SKM-1 treated with dmso at 0.1 percent for 144 hours (cell line): ENCODE measurements around the gene MCF2L.
"Not testable (repeated sequence)": the region's sequence is repeated elsewhere in the genome, so short reads cannot be mapped to it uniquely, and the experiment has no call there.

Experiments
- DNase-seq: peaks from one replicate; lab custom pipeline; 2025; ENCODE audit not compliant: unreplicated experiment; lab: John Stamatoyannopoulos, UW

Gene MCF2L

DNA sequence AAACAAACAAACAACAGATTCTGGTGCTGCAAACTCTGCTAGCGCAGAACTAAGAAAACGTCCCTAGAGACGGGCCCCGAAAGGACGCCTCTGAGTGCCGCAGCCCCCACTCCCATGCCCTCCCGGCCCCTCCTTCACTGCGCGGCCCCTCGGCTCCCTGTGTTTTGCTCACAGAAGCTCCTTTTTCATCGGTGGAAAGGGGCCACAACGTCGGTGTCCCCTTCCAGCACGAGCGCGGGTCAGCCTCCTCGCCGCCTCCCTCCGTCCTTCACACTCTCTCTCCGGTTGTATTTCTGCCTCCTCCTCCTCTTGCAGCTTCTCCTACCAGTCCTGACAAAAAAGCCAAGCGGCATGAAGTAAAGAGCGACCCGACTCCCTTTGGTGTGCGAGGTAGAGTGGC, 121.8 kb downstream of the MCF2L start:
- no peak for DNase-seq

DNA sequence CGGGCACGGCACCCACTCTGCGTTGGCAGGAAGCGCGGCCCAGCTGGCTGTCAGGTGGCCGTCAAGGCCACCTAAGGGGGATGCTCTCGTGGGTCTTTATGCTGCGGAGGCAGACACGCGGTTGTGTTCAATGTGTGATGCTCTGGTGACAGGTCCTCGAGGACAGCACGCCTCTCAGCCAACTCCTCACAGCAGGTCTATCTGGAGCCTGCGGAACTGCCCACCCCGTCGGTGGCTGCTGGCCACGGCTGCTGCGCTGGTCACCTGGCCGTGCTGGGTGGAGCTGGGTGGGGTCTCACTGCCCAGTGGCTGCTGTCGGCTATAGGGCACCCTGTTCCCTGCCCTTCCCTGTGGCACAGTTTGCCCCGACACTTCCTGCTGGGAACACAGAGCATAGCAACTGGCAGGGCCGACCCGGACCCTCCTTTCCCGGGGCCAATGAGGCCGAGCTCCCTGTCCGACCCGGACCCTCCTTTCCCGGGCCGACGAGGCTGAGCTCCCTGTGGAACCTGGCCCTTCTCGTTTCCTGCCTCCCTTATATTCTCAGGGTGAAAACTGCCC, 122.3 kb downstream of the MCF2L start:
- DNase-seq: no peak

DNA sequence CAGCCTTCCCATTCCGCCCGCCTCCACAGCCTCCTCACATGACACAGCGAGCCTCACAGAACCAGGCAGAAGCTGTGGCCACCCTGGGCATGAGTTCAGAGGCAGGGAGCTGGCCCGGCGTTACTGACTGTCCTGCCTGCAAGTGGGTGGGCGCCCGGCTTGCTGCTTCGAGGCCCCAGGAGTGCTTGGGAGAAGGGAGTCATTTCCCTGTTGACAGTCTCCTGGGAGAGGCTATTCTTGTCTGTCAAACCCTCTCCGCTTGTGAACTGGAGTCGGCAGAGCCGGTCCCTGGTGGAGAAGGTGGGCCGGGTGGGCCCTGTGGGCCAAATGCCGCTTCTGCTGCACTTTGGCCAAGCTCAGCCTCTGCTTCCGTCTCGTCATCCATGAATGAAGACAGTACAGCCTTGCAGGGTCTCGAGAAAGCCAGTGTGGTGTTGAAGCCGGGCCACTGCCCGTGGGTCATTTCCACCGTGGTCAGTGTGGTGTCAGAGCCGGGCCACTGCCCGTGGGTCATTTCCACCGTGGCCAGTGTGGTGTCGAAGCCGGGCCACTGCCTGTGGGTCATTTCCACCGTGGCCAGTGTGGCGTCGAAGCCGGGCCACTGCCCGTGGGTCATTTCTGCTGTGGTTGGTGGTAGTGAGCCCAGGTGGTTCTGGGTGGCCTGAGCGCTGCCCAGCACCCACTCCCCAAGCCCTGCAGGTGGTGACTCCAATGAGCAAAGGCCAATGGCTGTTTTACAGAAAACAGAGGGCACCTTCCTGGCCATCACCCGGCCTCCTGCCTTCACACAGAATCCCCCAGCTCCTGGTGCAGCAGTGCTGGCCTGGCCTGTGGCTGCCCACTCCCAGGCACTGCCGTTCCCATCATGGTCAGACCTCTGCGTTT, 123.1 kb downstream of the MCF2L start:
- DNase-seq: no peak

DNA sequence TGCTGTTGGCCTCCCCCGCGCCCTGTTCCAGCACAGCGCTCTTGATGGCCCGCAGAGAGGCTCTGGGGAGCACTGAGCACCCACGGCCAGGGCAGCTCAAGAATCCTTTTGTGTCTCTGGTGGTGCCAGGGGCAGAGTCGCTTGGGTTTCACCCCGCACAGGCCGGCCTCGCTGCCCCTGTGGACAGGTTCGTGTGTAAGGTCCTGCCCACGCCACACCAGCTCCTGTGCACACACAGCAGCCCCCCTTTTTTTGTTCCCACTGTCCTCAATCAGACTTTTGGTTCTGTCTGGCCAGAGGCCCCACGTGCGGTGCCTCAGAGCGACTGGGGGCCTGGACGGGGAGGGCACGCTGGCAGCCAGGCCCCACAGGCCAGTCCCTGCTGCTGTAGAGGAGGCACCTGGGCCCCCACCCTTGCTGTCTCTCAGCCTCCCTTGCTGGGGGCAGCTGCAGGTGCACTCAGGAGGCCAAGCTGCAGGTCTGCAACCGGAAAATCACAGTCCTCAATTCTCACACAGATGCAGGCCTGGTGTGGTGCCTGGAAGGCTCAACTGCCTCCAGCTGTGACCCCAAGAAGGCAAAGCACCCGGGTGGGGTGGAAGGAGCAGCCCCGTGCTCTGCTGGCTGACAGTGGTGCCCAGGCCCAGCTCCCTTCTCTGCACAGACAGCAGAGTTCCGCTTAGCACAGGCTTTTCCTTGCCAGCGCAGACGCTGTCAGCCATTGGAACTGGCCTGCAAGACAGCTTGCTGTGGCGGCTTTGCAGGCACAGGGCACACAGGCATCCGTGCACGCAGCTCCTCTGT, 124.0 kb downstream of the MCF2L start:
- no peak for DNase-seq

DNA sequence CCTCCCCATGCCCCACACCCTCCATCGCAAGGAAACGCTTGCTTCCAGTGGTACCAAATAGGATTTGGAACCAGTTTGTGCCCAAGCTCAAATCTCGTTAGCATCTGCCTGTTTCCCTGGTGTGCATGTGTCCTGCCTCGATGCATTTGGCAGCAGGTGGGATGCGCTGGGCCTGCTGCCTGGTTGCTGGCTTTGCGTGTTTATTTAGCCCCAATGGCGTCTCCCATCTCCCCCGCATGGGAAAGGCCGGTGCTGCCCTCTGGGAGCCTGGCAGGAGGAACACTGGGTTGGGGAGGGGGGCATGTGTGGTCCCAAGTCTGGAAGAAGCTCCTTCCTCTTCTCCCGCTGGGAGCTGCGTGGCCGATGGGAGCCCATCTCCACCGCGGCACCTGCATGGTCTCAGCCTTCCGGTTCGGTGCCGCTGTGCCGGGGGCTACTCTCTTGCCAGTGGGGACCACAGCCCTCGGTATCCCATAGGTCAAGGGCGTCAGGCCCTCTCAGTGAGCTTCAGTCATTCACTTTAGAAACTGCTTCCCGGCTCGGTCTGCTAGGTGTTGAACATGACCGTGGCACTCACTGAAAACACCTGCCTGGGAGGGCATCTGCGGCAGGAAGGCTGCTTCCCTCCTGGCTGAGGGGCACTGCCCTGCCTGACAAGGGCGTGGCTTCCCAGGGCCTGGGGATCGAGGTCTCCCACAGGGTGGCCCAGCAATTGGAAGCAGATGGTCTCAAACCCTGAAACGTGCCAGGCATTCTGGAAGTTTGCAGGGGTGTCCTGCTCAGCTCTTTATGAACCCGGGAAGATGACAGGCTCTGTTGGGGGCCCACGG, 124.8 kb downstream of the MCF2L start:
- no peak for DNase-seq

DNA sequence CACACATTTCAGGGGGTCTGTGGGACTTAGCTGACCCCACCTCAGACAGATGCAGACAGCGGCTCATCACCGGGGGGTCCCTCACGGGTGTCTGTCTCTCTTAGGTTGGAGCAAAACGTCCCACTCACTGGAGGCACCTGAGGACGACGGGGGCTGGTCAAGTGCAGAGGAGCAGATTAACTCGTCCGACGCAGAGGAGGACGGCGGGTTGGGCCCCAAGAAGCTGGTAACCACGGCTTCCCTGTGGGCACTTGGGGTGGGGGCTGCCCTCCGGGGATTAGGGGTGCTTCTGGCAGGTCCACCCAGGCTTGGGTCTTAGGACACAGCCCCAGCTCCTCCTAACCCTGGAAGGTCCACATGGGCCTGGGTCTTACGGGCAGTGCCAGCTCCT, 125.4 kb downstream of the MCF2L start:
- DNase-seq: no peak

DNA sequence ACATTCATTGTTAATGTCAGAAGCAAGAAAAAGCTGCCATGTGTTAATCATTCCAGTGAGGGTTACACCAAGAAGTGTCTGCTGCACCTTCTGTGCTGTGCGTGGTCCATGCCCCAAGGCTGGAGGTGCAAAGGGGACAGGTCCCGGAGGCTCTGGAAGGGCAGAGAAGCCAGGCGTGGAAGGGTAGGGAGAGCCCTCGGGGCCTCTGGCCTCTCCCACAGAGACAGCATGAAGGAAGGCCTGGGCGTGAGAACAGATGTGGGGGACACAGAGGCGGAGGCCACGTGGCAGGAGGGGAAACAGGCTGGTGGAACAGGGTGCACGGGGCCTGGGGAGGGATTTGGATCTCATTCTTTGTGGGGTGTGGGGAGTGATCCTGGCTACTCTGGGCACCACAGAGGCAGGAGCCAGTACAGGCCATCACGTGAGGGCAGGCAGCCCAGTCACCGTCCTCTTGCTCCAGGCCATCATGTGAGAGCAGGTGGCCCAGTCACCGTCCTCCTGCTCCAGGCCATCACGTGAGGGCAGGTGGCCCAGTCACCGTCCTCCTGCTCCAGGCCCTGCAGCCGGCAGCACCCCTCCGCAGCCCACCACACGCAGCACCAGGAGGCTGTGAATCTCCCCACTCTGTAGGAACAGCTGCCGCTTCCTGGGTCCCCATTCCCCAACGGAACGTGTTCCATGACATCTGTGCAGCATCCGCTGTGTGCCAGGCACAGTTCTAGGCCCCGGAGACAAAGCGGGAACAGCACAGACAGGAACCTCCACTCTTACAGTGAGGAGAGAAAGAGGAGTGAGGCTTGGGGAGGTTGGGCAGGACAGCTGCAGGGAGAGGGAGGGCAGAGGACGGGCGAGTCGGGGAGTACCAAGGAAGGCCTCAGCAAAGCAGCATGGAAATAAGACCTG, 126.4 kb downstream of the MCF2L start:
- no peak for DNase-seq

DNA sequence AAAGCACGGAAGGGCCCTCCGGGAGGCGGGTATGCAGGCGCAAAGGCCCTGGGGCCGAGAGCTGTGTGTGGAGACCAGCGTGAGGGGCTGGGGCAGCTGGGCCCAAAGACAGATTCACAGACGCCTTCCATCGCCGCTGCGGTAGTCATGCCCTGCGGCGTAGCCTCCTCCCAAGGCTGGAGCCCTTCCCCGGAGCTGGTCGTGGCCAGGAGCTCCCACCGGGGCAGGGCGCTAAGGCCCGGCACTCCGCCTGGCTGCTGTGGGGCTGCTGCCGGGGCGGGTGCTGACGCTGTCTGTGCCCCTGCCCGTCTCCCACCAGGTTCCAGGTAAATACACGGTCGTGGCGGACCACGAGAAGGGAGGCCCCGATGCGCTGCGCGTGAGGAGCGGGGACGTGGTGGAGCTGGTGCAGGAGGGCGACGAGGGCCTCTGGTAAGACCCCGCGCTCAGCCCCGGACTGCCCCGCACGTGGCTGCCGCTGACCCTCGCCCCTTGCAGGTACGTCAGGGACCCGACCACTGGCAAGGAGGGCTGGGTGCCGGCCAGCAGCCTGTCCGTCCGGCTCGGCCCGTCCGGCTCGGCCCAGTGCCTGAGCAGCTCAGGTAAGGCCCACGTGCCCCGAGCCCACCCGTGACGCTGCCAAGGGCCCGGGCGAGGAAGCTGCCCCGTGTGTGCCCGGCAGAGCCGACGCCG, 127.2 kb downstream of the MCF2L start:
- no peak for DNase-seq

DNA sequence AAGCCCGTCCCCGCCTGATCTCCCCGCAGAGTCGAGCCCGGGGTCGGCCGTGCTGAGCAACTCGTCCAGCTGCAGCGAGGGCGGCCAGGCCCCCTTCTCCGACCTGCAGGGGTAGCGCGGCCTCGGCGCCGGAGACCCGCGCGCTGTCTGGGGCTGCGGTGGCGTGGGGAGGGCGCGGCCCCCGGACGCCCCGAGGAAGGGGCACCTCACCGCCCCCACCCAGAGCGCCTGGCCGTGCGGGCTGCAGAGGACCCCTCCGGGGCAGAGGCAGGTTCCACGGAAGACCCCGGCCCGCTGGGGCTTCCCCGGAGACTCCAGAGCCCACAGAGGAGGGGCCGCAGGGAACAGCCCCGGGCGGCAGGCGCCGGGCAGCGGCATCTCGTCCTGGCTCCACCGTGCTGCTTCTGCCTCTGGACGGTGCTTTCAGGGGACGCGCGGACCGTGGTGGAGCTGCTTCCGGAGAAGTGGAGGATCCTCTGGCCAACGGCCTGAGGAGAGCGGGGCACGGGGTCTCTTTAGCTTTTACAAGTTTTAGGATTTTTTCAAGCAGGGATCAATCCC, 127.8 kb downstream of the MCF2L start:
- no peak for DNase-seq

DNA sequence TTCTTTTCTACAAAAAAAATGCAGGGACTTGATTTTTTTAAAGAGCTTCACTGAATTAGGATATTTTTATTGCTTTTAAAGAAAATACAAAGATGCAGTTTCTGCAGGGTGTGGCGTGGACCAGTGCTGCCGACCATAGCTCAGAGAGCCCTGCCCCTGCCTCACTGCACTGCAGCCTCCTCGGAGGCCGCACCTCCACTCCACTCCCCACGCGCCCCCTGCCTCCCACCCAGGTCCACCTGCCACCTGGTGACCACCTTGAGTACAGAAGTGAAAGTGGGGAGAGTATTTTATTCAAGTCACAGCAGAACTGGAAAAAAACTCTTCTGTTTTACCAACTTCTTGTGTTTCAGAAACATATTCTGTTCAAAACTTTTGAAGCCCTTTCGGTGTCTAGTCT, 128.6 kb downstream of the MCF2L start:
- DNase-seq: no peak

DNA sequence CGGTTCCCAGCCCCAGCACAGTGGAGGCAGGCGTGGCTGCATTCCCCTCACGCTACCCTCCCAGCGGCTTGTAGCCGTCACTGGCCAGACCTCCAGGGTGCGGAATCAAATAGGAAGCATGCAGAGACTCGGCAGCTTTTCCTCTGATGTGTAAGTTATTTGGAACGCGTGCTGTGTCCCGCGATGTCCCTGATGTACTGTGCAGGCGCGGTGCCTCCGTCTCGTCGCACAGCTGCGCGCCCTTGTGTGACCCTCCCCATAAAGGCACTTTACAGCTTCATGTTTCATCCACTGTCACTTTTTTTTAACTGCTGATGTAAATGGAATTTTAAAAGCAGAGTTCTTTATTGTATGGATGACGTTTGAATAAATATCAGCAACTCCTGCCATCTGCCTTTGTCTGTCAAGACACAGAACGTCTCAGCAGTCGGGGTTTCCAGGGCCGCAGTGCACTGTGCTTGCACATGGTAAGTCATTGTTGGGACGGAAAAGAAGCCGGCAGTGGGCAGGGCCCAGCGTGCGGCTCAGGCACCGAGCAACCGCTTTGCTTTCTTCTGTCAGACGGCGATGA, 129.2 kb downstream of the MCF2L start:
- DNase-seq: no peak

DNA sequence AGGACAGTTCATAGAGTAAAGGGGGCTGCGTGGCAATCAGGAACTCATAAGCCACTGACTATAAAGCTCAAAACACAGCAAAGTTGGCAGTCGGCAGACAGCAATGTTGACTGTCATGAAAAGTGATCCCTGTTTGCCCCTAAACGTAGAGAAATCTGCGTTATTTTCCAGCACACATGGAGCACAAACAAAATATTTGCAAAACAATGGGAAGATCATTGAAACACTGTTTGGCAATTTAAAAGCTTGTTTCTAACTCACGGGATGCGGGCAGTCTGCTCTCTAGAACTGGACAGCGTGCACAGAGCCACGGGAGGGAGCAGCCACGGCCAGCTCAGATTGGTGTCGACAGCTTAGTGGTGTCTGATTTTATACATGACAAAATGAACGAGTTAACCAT, 130.1 kb downstream of the MCF2L start:
- DNase-seq: no peak

DNA sequence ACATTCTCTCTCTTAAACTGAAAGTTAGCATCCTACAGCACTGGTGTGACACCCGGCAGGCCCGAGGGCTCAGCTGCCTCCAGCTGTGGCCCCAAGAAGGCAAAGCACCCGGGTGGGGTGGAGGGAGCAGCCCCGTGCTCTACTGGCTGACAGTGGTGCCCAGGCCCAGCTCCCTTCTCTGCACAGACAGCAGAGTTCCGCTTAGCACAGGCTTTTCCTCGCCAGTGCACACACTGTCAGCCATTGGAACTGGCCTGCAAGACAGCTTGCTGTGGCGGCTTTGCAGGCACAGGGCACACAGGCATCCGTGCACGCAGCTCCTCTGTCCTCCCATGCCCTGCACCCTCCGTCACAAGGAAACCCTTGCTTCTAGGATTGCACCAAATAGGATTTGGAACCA, 133.3 kb downstream of the MCF2L start:
- not testable (repeated sequence) for DNase-seq

DNA sequence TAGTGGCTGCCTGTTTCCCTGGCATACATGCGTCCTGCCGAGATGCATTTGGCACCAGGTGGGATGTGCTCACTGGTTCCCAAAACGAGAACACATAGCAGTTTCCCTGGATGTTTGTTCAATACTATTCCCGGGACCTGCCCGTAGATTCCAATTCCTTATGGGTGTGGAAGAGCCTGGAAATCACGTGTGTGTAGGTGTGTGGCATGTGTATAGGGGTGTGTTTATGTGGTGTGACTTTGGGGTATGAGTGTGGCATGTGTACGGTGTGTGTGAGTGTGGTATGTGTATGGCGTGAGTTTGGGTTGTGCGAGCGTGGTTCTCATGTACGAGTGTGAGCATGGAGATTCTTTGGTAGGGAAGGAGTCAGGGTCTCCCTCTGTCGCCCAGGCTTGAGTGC, 133.7 kb downstream of the MCF2L start:
- no peak for DNase-seq

DNA sequence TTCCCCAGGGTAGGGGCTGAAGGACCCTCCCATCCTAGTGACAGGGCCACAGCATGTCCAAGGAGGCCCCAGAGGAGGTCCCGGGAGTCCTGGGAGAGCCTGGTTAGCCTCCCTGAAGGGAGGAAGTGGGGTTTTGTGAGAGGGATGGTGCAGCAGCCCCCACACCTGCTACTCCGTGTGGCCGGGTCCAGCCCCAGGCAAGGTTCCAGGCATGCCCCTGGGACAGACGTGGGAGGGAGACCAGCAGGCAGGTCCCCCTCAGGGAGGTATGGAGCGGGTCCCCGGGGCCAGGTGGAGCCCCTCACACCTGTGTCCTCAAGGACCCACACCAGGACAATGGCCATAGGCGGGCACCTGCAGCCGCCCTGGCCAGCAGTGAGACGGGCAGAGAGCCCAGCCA, 134.6 kb downstream of the MCF2L start:
- DNase-seq: no peak

DNA sequence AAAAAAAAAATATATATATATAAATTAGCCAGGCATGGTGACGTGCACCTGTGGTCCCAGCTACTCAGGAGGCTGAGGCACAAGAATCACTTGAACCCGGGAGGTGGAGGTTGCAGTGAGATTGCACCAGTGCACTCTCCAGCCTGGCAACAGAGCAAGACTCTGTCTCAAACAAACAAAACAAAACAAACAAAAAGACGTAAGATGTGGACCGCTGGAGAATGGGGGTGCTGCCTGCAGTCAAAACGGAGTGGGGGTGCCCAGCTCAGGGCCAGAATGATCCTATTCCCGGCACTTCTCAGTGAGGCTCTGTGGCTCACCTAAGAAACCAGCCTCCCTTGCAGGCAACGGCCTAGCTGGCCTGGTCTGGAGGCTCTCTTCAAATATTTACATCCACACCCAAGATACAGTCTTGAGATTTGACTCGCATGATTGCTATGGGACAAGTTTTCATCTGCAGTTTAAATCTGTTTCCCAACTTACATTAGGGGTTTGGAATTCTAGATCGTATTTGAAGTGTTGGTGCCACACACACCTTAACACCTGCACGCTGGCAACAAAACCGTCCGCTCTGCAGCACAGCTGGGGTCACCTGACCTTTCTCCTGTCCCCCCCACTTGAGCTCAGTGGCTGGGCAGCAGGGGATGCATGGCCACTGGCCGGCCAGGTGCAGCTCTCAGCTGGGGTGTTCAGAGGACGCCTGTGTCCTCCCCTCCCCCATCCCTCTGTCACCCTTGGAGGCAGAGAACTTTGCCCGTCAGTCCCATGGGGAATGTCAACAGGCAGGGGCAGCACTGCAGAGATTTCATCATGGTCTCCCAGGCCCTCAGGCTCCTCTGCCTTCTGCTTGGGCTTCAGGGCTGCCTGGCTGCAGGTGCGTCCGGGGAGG, 136.3 kb downstream of the MCF2L start, which contains the start of gene F7:
F7 (plus strand) TSS at position 760 of the 889 bp plus-strand sequence; CDS start at position 811, 51 bp downstream.
- no peak for DNase-seq

DNA sequence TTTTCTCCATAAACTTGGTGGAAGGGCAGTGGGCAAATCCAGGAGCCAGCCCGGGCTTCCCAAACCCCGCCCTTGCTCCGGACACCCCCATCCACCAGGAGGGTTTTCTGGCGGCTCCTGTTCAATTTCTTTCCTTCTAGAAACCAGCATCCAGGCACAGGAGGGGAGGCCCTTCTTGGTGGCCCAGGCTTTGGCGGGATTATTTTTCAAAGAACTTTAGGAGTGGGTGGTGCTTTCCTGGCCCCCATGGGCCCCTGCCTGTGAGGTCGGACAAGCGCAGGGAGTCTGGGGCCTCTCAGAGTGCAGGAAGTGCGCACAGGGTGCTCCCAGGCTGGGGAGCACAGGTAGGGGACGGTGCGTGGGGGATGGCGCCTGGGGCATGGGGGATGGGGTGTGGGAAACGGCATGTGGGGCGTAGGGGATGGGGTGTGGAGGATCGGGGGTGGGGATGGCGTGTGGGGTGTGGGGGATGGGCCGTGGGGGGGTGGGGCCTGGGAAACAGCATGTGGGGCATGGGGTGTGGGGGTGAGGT, 137.0 kb downstream of the MCF2L start:
- no peak for DNase-seq
